K562 (cell line): Measurements from ENCODE around the gene KATNAL2. TPM values are rescaled to one million over a fixed set of nuclear protein-coding genes. Genes with fewer than 3 reads are reported as not detected.

Experiments
- ATAC-seq: fragments of 200-7000 bp; cut with Tn5 transposase; 3 replicates; pipeline ENCODE4 v1.9.1; 2020; ENCODE audit warnings: moderate library complexity
- BruUV-seq: library from RNA; stranded (reverse); fragments of 400-500 nt; replicated peaks from 2 replicates; lab custom pipeline; 2021; lab: Mats Ljungman, UMichigan
- CTCF ChIA-PET: fragments of 300-600 bp; formaldehyde crosslinking; extraction: SDS; loops from one replicate; lab custom pipeline; 2021; ENCODE audit warnings: low intra/inter-chr PET ratio; lab: Yijun Ruan, JAX
- POLR2A ChIA-PET: fragments of 300-600, 350-650 bp; sonication (Branson Sonifier 250); formaldehyde crosslinking; extraction: SDS; loops from one replicate; lab custom pipeline; 2021; ENCODE audit warnings: antibody characterized with exemption, inconsistent platforms; lab: Yijun Ruan, JAX
- DNase-seq, 4 experiments: peaks; one replicate each; pipeline versions ENCODE4 v3.0.0 to v3.0.0-alpha.2; 2011 to 2018; ENCODE audit warnings: low spot score in 3 of 4, mixed read lengths in 3 of 4; ENCODE audit errors: extremely low read depth in 1 of 4
- FAIRE-seq: peaks from 2 replicates; lab custom pipeline; 2011; peaks lifted over from hg19 to GRCh38; lab: Jason Lieb, UNC
- H2AFZ ChIP-seq: 2 replicates; pipeline ENCODE4 v1.6.0; 2011; ENCODE audit warnings: low read depth, low read length, control low read depth, inconsistent platforms
- H3K27ac ChIP-seq: fragments of 200-600 bp; 3 replicates; pipeline ENCODE4 v1.8.0; 2011; ENCODE audit warnings: low read depth, mild to moderate bottlenecking, control low read depth, inconsistent platforms, low read length, moderate library complexity, mixed read lengths; ENCODE audit errors: extremely low read depth
- H3K27me3 ChIP-seq, 2 experiments: fragments of 300-600 bp in 1 of 2; 2 replicates in 1 of 2; 3 replicates in 1 of 2; pipeline versions ENCODE4 v1.6.0 to v1.8.0; 2011; ENCODE audit warnings: inconsistent platforms in 2 of 2, low read length in 2 of 2, mild to moderate bottlenecking in 1 of 2, mixed read lengths in 1 of 2, moderate library complexity in 1 of 2; ENCODE audit not compliant: control insufficient read depth in 2 of 2, insufficient read depth in 2 of 2
- H3K36me3 ChIP-seq: fragments of 300-600 bp; 3 replicates; pipeline ENCODE4 v1.8.0; 2011; ENCODE audit warnings: mild to moderate bottlenecking, low read length, inconsistent platforms; ENCODE audit not compliant: control insufficient read depth, insufficient read depth
- H3K4me1 ChIP-seq, 2 experiments: fragments of 200-600 bp in 1 of 2; replicated peaks in 1 of 2; 2 replicates in 1 of 2; 3 replicates in 1 of 2; pipeline versions ENCODE4 v1.5.1 to v1.8.0; 2011; ENCODE audit warnings: inconsistent platforms in 2 of 2, low read length in 2 of 2, mild to moderate bottlenecking in 1 of 2, mixed read lengths in 1 of 2, moderate library complexity in 1 of 2; ENCODE audit not compliant: control insufficient read depth in 2 of 2, insufficient read depth in 2 of 2
- H3K4me2 ChIP-seq: 2 replicates; pipeline ENCODE4 v1.6.1; 2011; ENCODE audit warnings: low read length, control low read depth, inconsistent platforms, mixed read lengths; ENCODE audit not compliant: insufficient read depth
- H3K4me3 ChIP-seq: fragments of 200-600 bp; sonication (generic), shearing (Covaris generic); 2 replicates; pipeline ENCODE4 v1.5.1; 2016; ENCODE audit warnings: control low read depth, inconsistent platforms
- H3K79me2 ChIP-seq: fragments of 200-600 bp; 3 replicates; pipeline ENCODE4 v1.8.0; 2011; ENCODE audit warnings: low read length, inconsistent platforms; ENCODE audit not compliant: control insufficient read depth, insufficient read depth
- H3K9ac ChIP-seq, 2 experiments: 2 replicates each; pipeline versions ENCODE4 v1.6.0 to v1.6.1; 2011; ENCODE audit warnings: low read depth in 2 of 2, low read length in 2 of 2, control low read depth in 1 of 2, inconsistent platforms in 1 of 2, mild to moderate bottlenecking in 1 of 2, mixed read lengths in 1 of 2; ENCODE audit not compliant: insufficient read depth in 1 of 2
- H3K9me1 ChIP-seq: one replicate; pipeline ENCODE4 v1.6.0; 2011; ENCODE audit warnings: inconsistent platforms, mild to moderate bottlenecking, low read length, moderate library complexity; ENCODE audit not compliant: control insufficient read depth, insufficient read depth
- H3K9me3 ChIP-seq: replicated peaks from 2 replicates; pipeline ENCODE4 v1.5.1; 2011; ENCODE audit warnings: low read depth, low read length, inconsistent platforms; ENCODE audit not compliant: control insufficient read depth, insufficient read depth
- H4K20me1 ChIP-seq: replicated peaks from 2 replicates; pipeline ENCODE4 v1.6.1; 2011; ENCODE audit warnings: low read length, inconsistent platforms, mixed read lengths; ENCODE audit not compliant: control insufficient read depth, insufficient read depth
- BACH1 ChIP-seq: fragments of 200-800 bp; sonication (Bioruptor generic); IDR thresholded peaks from 2 replicates; pipeline ENCODE4 v1.6.1; 2016; ENCODE audit warnings: missing genetic modification characterization, missing compliant biosample characterization
- CBFA2T2 ChIP-seq: fragments of 450-650 bp; conservative IDR thresholded peaks from 2 replicates; pipeline ENCODE4 v1.6.1; 2017; ENCODE audit warnings: mild to moderate bottlenecking
- GATAD2B ChIP-seq: fragments of 450-650 bp; IDR thresholded peaks from 2 replicates; pipeline ENCODE4 v1.6.1; 2017; ENCODE audit warnings: mild to moderate bottlenecking, borderline replicate concordance
- IFI16 ChIP-seq: fragments of 250-450 bp; sonication (Bioruptor Pico); IDR thresholded peaks from 2 replicates; pipeline ENCODE4 v2.1.2; 2022; ENCODE audit warnings: mild to moderate bottlenecking, inconsistent platforms
- NCOA4 ChIP-seq: fragments of 450-650 bp; IDR thresholded peaks from 2 replicates; pipeline ENCODE4 v1.6.1; 2018; ENCODE audit warnings: mild to moderate bottlenecking; ENCODE audit not compliant: partially characterized antibody
- NR2F6 ChIP-seq: fragments of 450-650 bp; formaldehyde crosslinking; IDR thresholded peaks from 2 replicates; pipeline ENCODE4 v1.4.0; 2020; ENCODE audit warnings: mild to moderate bottlenecking
- PHF20 ChIP-seq: fragments of 450-650 bp; IDR thresholded peaks from 2 replicates; pipeline ENCODE4 v1.6.1; 2018; ENCODE audit not compliant: partially characterized antibody
- POLR2H ChIP-seq: IDR thresholded peaks from 2 replicates; pipeline ENCODE4 v1.6.1; 2016; ENCODE audit warnings: missing genetic modification characterization, low read depth, mild to moderate bottlenecking, control low read depth, missing compliant biosample characterization, moderate library complexity
- RB1 ChIP-seq: fragments of 450-650 bp; IDR thresholded peaks from 2 replicates; pipeline ENCODE4 v1.6.1; 2017; ENCODE audit warnings: low read depth, mild to moderate bottlenecking
- REST ChIP-seq, 2 experiments: fragments of 450-650 bp; formaldehyde crosslinking in 1 of 2; IDR thresholded peaks; 2 replicates each; pipeline versions ENCODE4 v1.4.0 to v1.6.1; 2014 to 2020; ENCODE audit warnings: mild to moderate bottlenecking in 2 of 2, borderline replicate concordance in 1 of 2, low read depth in 1 of 2
- TEAD1 ChIP-seq, 2 experiments: fragments of 450-650 bp in 1 of 2; sonication (generic) in 1 of 2; formaldehyde crosslinking; IDR thresholded peaks; 2 replicates each; pipeline versions ENCODE4 v1.4.0 to v1.8.0; 2020 to 2022; ENCODE audit warnings: mild to moderate bottlenecking in 2 of 2, missing genetic modification reagents in 1 of 2
- ZKSCAN1 ChIP-seq: fragments of 150-350 bp; IDR thresholded peaks from 2 replicates; pipeline ENCODE4 v1.6.1; 2016; ENCODE audit warnings: low read depth, low read length
- ZNF274 ChIP-seq: IDR thresholded peaks from 2 replicates; pipeline ENCODE4 v1.6.1; 2011; ENCODE audit warnings: low read depth, mild to moderate bottlenecking, low read length, moderate library complexity, borderline replicate concordance
- ZNF277 ChIP-seq: fragments of 250-450 bp; sonication (Bioruptor Pico); IDR thresholded peaks from 2 replicates; pipeline ENCODE4 v1.8.0; 2022; ENCODE audit warnings: inconsistent platforms, mild to moderate bottlenecking, moderate library complexity, borderline replicate concordance
- WGBS: fragments of 100-300 bp; shearing (Covaris generic); methylation state at CpG from one replicate; pipeline ENCODE4 v1.1.6; 2016; ENCODE audit warnings: low coverage, mixed read lengths; ENCODE audit not compliant: insufficient coverage; ENCODE audit errors: missing lambda C conversion rate; 5-methylcytosine and 5-hydroxymethylcytosine counted together
- in situ Hi-C: fragments of 300-500 bp; cut with MboI; formaldehyde crosslinking; loops from 4 replicates; pipeline ENCODE4 v1.15.0; 2018; ENCODE audit warnings: inconsistent platforms, mixed read lengths
- intact Hi-C: fragments of 100-400 bp; cut with micrococcal nuclease; formaldehyde crosslinking; loops from 2 replicates; pipeline ENCODE4 v1.14.2; 2022
- polyA plus RNA-seq, 8 experiments: library from polyadenylated mRNA; depleted of rRNA in 4 of 8; stranded (reverse) in 5 of 8; unstranded in 3 of 8; fragments of >200 nt; fragmentation: Nextera tagmentation in 2 of 8; fragmentation: Illumina TruSeq in 1 of 8; extraction: Ambion mirVana in 2 of 8; extraction: Trizol in 1 of 8; gene quantifications; 2 replicates each; pipeline versions ENCODE4 v1.2.1 to v1.2.3, GENCODE V29; 2011 to 2014; ENCODE audit warnings: inconsistent platforms in 1 of 8, missing spikeins in 1 of 8
- total RNA-seq, 7 experiments: library from RNA; depleted of rRNA in 6 of 7; stranded (reverse); fragments of >200 nt in 6 of 7; fragmentation: Illumina TruSeq in 2 of 7; extraction: Trizol in 2 of 7; gene quantifications; 2 replicates each; pipeline versions ENCODE4 v1.2.1 to v1.2.3, GENCODE V29; 2011 to 2021; ENCODE audit warnings: low replicate concordance in 1 of 7

Gene KATNAL2
- total and polyA plus RNA-seq, 9 of the 15 experiments (the other 6 are each of a cell fraction or from before 2014, with no cell fraction given), result 0.08 to 1.2 (median 0.48) TPM

GRCh38 chr18:47143899-47144485 is 226.6 kb downstream of the KATNAL2 start:
- DNase-seq (peak in 2 of 4 experiments; percentile 33 to 51), FAIRE-seq (no peak), ATAC-seq (peak; percentile 73)
- no peaks in the 10 kb centered on the region for H3K9me3 ChIP-seq
- H3K4me3 ChIP-seq, result no peak overlapping the region
- no peak overlapping the region for H2AFZ ChIP-seq
- no TSS peak for BruUV-seq
- H3K9me1 ChIP-seq, result no peaks in the 10 kb centered on the region
- H3K27me3 ChIP-seq, result no peaks in the 10 kb centered on the region
- 0 out of 3 replicates have a peak overlapping the region, but pooled peaks have one; percentile 15 for H3K27ac ChIP-seq
- ChIA-PET POLR2A (no interaction called here), CTCF (no interaction called here)
- in situ Hi-C loops (no loop called here), intact Hi-C loops (no loop called here)
- peaks cover 6% of the 10 kb centered on the region; the same call in 2 of the 3 replicates for H3K36me3 ChIP-seq
- peaks cover 0 to 17% of the 10 kb centered on the region in 2 experiments; a peak in 3 of 5 replicates for H3K4me1 ChIP-seq
- WGBS, result 19% methylated on average over 4 of the region's 4 CpGs
- H3K79me2 ChIP-seq, result peaks cover 83% of the 10 kb centered on the region
- peaks cover 4% of the 10 kb centered on the region; the same call in 1 of the 2 replicates for H4K20me1 ChIP-seq
- H3K9ac ChIP-seq, result no peak overlapping the region
- H3K4me2 ChIP-seq, result peak overlapping the region; percentile 55
- no peak for TF ChIP-seq ZNF277 (CRISPR knock-in tag)
- TF ChIP-seq REST (IDR thresholded peaks at IDR 0.05; ENCODE audit: borderline replicate concordance), result no peak
- TF ChIP-seq REST (CRISPR knock-in tag; IDR thresholded peaks at IDR 0.05; ENCODE audit: low read depth), result no peak
- no peak for TF ChIP-seq ZKSCAN1
- TF ChIP-seq NCOA4, result no peak
- no peak for TF ChIP-seq ZNF274
- no peak for TF ChIP-seq BACH1 (tag)
- no peak for TF ChIP-seq IFI16 (CRISPR knock-in tag)
- no peak for TF ChIP-seq PHF20
- no peak for TF ChIP-seq NR2F6
- no peak for TF ChIP-seq GATAD2B
- TF ChIP-seq TEAD1 (CRISPR knock-in tag; IDR thresholded peaks at IDR 0.05), result no peak
- no peak for TF ChIP-seq RB1
- peak; percentile 57 for TF ChIP-seq CBFA2T2
- TF ChIP-seq POLR2H, result no peak
